ENCODE data around the gene EEF1AKMT2. TPM values are rescaled to one million over a fixed set of nuclear protein-coding genes. Genes with fewer than 3 reads are reported as not detected.

Gene EEF1AKMT2
- total and polyA plus RNA-seq, 2 of the 13 experiments (the other 11 are each of a cell fraction or from before 2014, with no cell fraction given), result 11.3 to 19.3 TPM

GRCh38 chr10:124742413-124743190 lies 49.1 kb downstream of the EEF1AKMT2 start (continued):
- peak; percentile 56; the same call in 1 of the 2 replicates for TF ChIP-seq PRDM15 (CRISPR knock-in tag; IDR thresholded peaks at IDR 0.05)
- no peak for TF ChIP-seq ZNF790 (CRISPR knock-in tag; IDR thresholded peaks at IDR 0.05; ENCODE audit: borderline replicate concordance)
- no peak for TF ChIP-seq ZNF737 (CRISPR knock-in tag; IDR thresholded peaks at IDR 0.05; ENCODE audit: borderline replicate concordance)
- TF ChIP-seq HNRNPK (IDR thresholded peaks at IDR 0.05; ENCODE audit: low read depth, low read length, poor library complexity, severe bottlenecking), result no peak
- peak; percentile 16 for TF ChIP-seq ZNF800 (CRISPR knock-in tag; IDR thresholded peaks at IDR 0.05)
- peak; percentile 62 for TF ChIP-seq ZNF501 (CRISPR knock-in tag; IDR thresholded peaks at IDR 0.05)
- TF ChIP-seq ZNF276 (CRISPR knock-in tag; IDR thresholded peaks at IDR 0.05; ENCODE audit: low read depth), result no peak
- 0 out of 2 replicates have a peak, but pooled peaks have one; percentile 7 for TF ChIP-seq PHF21A (CRISPR knock-in tag; IDR thresholded peaks at IDR 0.05)
- TF ChIP-seq GRHL1 (CRISPR knock-in tag; conservative IDR thresholded peaks at IDR 0.05), result no peak
- no peak for TF ChIP-seq ZZZ3 (CRISPR knock-in tag; IDR thresholded peaks at IDR 0.05; ENCODE audit: borderline replicate concordance)
